Endodermal cell (in vitro differentiated cells): ENCODE measurements around the gene BZW1. TPM values are rescaled to one million over a fixed set of nuclear protein-coding genes. Genes with fewer than 3 reads are reported as not detected.
A peak's percentile ranks its signal among the peaks of the same experiment; 100 is the strongest.

Experiments
- DNase-seq: peaks from one replicate; pipeline ENCODE4 v3.0.0-alpha.2; 2017
- H3K27ac ChIP-seq: 2 replicates; pipeline ENCODE4 v1.5.1; 2013; ENCODE audit warnings: mild to moderate bottlenecking, low read depth, low read length, moderate library complexity
- H3K27me3 ChIP-seq: 2 replicates; pipeline ENCODE4 v1.6.1; 2013; ENCODE audit warnings: mild to moderate bottlenecking, low read length, moderate library complexity; ENCODE audit not compliant: insufficient read depth, control insufficient read depth, poor library complexity, severe bottlenecking
- H3K36me3 ChIP-seq: 2 replicates; pipeline ENCODE4 v1.7.0; 2013; ENCODE audit warnings: mild to moderate bottlenecking, low read length, moderate library complexity; ENCODE audit not compliant: control insufficient read depth, insufficient read depth
- H3K4me1 ChIP-seq: one replicate; pipeline ENCODE4 v1.7.0; 2013; ENCODE audit warnings: low read length; ENCODE audit not compliant: control insufficient read depth, insufficient read depth
- H3K4me3 ChIP-seq: 2 replicates; pipeline ENCODE4 v1.5.1; 2013; ENCODE audit warnings: mild to moderate bottlenecking, low read length, moderate library complexity
- H3K9ac ChIP-seq: 2 replicates; pipeline ENCODE4 v1.6.1; 2013; ENCODE audit warnings: mild to moderate bottlenecking, low read length, moderate library complexity; ENCODE audit not compliant: poor library complexity, severe bottlenecking; ENCODE audit errors: extremely low read depth
- H3K9me3 ChIP-seq: 2 replicates; pipeline ENCODE4 v1.6.1; 2013; ENCODE audit warnings: mild to moderate bottlenecking, low read length, moderate library complexity; ENCODE audit not compliant: control insufficient read depth
- H3K27ac Mint-ChIP-seq: 2 replicates; pipeline ENCODE4 v1.8.0; 2020; ENCODE audit warnings: mixed read lengths
- H3K27me3 Mint-ChIP-seq: 2 replicates; pipeline ENCODE4 v1.8.0; 2021; ENCODE audit warnings: mild to moderate bottlenecking, mixed read lengths; ENCODE audit not compliant: insufficient read depth
- H3K36me3 Mint-ChIP-seq: 2 replicates; pipeline ENCODE4 v1.8.0; 2020; ENCODE audit warnings: low read depth, mixed read lengths
- H3K4me1 Mint-ChIP-seq: 2 replicates; pipeline ENCODE4 v1.8.0; 2020; ENCODE audit warnings: mixed read lengths
- H3K4me3 Mint-ChIP-seq: 2 replicates; pipeline ENCODE4 v1.8.0; 2020; ENCODE audit warnings: mild to moderate bottlenecking, moderate library complexity, mixed read lengths
- H3K9me3 Mint-ChIP-seq: 2 replicates; pipeline ENCODE4 v1.8.0; 2020; ENCODE audit warnings: mild to moderate bottlenecking, mixed read lengths
- WGBS, 2 experiments: methylation state at CpG; one replicate each; pipeline versions ENCODE4 v1.1.5 to v1.1.7; 2013; ENCODE audit warnings: missing lambda C conversion rate in 2 of 2, mixed read lengths in 1 of 2; ENCODE audit not compliant: insufficient coverage in 1 of 2, insufficient read length in 1 of 2; 5-methylcytosine and 5-hydroxymethylcytosine counted together
- total RNA-seq, 2 donors: library from RNA; stranded (reverse); fragmentation: NEBNext Ultra II Directional in 1 of 2; extraction: Animal tissue kit (Norgen Biotek cat#: 25700) in 1 of 2; gene quantifications; 2 replicates in 1 of 2; 3 replicates in 1 of 2; pipeline ENCODE4 v1.2.1, GENCODE V29; 2021
- TF ChIP-seq, protein P1 (sequence below): fragments of 200-600 bp; sonication (generic); conservative IDR thresholded peaks from 2 replicates; pipeline ENCODE4 v1.5.0; 2021; ENCODE audit warnings: antibody characterized with exemption, mild to moderate bottlenecking

BZW1 gene
- total RNA-seq, 2 donors from 2014 or later: 314 to 323 TPM

DNA sequence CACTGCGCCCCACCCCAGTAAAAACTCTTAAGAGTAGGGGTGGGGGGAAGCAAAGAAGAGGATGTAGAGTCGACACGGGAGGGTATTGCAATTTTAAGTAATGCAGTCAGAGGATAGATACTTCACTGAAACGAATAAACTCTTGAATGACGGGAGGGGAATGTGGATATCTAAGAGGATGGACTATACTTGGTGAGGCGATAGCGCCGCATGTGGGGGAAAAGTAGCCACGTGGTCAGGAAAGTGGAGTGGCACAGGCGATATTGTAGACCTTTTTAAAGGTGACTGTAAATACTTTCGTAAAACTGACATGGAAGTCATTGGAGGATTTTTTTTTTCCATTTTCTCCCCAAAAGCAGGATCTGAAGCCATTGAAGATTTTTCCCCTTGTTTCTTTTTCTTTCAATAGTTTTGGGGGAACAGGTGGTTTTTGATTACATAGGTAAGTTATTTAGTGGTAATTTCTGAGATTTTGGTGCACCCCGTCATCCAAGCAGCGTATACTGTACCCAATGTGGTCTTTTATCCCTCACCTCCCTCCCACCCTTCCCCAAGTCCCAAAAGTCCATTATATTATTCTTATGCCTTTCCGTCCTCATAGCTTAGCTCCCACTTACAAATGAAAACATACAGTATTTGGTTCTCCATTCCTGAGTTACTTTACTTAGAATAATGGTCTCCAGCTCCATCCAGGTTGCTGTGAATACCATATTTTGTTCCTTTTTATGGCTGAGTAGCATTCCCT, 39.0 kb downstream of the BZW1 start:
- H3K9me3 ChIP-seq: no peaks in the 10 kb centered on the region
- H3K4me3 ChIP-seq: no peak overlapping the region
- DNase-seq: peak; percentile 53
- Mint-ChIP-seq H3K27ac (peak overlapping the region; percentile 26), H3K4me1 (no peaks in the 10 kb centered on the region), H3K36me3 (peaks cover 43% of the 10 kb centered on the region), H3K4me3 (no peak overlapping the region), H3K27me3 (no peaks in the 10 kb centered on the region), H3K9me3 (no peaks in the 10 kb centered on the region)
- H3K4me1 ChIP-seq: no peaks in the 10 kb centered on the region
- H3K27me3 ChIP-seq: no peaks in the 10 kb centered on the region
- 92% methylated on average over 11 to 14 of the region's 14 CpGs for WGBS, 2 experiments
- H3K36me3 ChIP-seq: peaks cover 51% of the 10 kb centered on the region
- TF ChIP-seq, protein P1, sequence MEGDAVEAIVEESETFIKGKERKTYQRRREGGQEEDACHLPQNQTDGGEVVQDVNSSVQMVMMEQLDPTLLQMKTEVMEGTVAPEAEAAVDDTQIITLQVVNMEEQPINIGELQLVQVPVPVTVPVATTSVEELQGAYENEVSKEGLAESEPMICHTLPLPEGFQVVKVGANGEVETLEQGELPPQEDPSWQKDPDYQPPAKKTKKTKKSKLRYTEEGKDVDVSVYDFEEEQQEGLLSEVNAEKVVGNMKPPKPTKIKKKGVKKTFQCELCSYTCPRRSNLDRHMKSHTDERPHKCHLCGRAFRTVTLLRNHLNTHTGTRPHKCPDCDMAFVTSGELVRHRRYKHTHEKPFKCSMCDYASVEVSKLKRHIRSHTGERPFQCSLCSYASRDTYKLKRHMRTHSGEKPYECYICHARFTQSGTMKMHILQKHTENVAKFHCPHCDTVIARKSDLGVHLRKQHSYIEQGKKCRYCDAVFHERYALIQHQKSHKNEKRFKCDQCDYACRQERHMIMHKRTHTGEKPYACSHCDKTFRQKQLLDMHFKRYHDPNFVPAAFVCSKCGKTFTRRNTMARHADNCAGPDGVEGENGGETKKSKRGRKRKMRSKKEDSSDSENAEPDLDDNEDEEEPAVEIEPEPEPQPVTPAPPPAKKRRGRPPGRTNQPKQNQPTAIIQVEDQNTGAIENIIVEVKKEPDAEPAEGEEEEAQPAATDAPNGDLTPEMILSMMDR: no peak
- H3K9ac ChIP-seq: no peak overlapping the region
- no peak overlapping the region for H3K27ac ChIP-seq

DNA sequence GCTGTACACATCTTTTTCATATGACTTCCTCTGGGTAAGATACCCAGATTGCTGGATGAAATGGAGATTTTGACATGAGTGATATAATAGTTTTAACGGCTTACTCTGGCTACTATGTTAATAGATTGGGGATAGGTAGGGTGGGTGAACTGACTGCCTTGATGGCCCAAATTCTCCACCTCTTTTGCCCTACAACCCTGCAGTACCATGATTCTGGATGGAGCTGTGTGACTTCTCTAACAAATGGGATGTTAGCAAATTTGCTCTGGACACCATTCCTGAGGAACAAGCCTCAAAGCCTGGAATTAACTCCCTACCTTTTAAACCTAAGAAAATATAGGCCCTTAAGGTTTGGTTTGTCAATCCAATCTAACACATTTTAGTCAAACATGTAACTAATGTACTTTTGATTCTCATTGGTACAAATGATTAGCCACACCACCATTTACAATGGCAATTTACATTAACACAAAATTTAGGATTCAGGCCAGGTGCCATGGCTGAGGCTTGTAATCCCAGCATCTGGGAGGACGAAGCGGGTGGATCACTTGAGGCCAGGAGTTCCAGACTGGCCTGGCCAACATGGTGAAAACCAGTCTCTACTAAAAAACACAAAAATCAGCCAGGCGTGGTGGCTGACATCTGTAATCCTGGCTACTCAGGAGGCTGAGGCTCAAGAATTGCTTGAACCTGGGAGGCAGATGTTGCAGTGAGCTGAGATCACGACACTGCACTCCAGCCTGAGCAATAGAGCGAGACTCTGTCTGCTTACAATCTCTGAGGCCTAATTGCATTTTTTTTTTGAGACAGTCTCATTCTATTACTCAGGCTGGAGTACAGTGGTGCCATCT, 39.9 kb downstream of the BZW1 start:
- Histone ChIP-seq H3K9me3 (no peaks in the 10 kb centered on the region), H3K36me3 (peaks cover 60% of the 10 kb centered on the region), H3K27me3 (no peaks in the 10 kb centered on the region), H3K4me1 (no peaks in the 10 kb centered on the region), H3K9ac (no peak overlapping the region), H3K4me3 (no peak overlapping the region), H3K27ac (no peak overlapping the region)
- Mint-ChIP-seq H3K4me1 (no peaks in the 10 kb centered on the region), H3K27me3 (no peaks in the 10 kb centered on the region), H3K9me3 (no peaks in the 10 kb centered on the region), H3K36me3 (peaks cover 48% of the 10 kb centered on the region), H3K27ac (no peak overlapping the region), H3K4me3 (no peak overlapping the region)
- 94 to 97% methylated on average over 4 to 6 of the region's 6 CpGs for WGBS, 2 experiments
- TF ChIP-seq, protein P1: no peak
- DNase-seq: no peak

DNA sequence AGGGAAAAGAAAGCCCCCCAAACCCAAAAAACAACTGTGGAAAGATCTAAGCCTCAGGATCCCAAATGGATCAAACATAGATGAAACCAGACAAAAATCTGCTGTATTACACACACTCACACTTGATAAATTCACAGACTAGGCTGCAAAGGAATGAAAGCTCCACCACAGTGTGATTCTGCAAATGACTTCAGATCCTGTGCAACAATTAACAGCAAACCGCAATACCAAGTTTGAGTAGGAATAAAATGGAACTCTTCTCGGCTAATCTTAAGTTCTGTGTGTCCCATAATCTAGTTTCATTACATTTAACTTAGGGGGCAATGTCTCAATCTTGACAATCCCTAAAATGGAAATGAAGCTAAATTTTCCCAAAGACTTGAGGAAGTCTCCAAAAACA, 40.9 kb downstream of the BZW1 start:
- Mint-ChIP-seq H3K36me3 (peaks cover 58% of the 10 kb centered on the region), H3K27ac (peak overlapping the region; percentile 21), H3K9me3 (no peaks in the 10 kb centered on the region), H3K4me3 (no peak overlapping the region), H3K27me3 (no peaks in the 10 kb centered on the region), H3K4me1 (no peaks in the 10 kb centered on the region)
- H3K27ac ChIP-seq: no peak overlapping the region
- TF ChIP-seq, protein P1: no peak
- H3K27me3 ChIP-seq: no peaks in the 10 kb centered on the region
- H3K9me3 ChIP-seq: no peaks in the 10 kb centered on the region
- DNase-seq: no peak
- WGBS, 2 experiments: 100% methylated on average over 1 to 2 of the region's 2 CpGs
- H3K4me1 ChIP-seq: no peaks in the 10 kb centered on the region
- H3K36me3 ChIP-seq: peaks cover 70% of the 10 kb centered on the region
- no peak overlapping the region for H3K9ac ChIP-seq
- H3K4me3 ChIP-seq: no peak overlapping the region
